Measurements from ENCODE around the gene SIK3.

The SIK3 gene

GRCh38 chr11:117074119-117074518 lies 24.1 kb downstream of the SIK3 start:
- Histone ChIP-seq H3K4me3 (ENCODE audit: low read depth in 1 of 2, low read length in 1 of 2) (peak overlapping the region in 1 of 2 experiments; percentile 24), H3K27me3 (no peaks in the 10 kb centered on the region), H3K4me1 (ENCODE audit: control insufficient read depth in 1 of 2, insufficient read depth in 1 of 2, low read depth in 1 of 2, low read length in 1 of 2) (peaks cover 30 to 31% of the 10 kb centered on the region in 2 experiments), H3K27ac (peak overlapping the region; percentile 63), H3K9me3 (no peaks in the 10 kb centered on the region), H3K36me3 (no peaks in the 10 kb centered on the region)
- no peak for TF ChIP-seq CTCF (IDR thresholded peaks at IDR 0.05)

GRCh38 chr11:117073539-117073938 lies 24.7 kb downstream of the SIK3 start:
- Histone ChIP-seq H3K27me3 (no peaks in the 10 kb centered on the region), H3K36me3 (no peaks in the 10 kb centered on the region), H3K4me1 (ENCODE audit: control insufficient read depth in 1 of 2, insufficient read depth in 1 of 2, low read depth in 1 of 2, low read length in 1 of 2) (peaks cover 28% of the 10 kb centered on the region in 2 experiments), H3K27ac (peak overlapping the region; percentile 63), H3K9me3 (no peaks in the 10 kb centered on the region), H3K4me3 (ENCODE audit: low read depth in 1 of 2, low read length in 1 of 2) (peak overlapping the region in 1 of 2 experiments; percentile 24)
- TF ChIP-seq CTCF (IDR thresholded peaks at IDR 0.05): no peak

- no peaks in the 10 kb centered on the region for H3K27me3 ChIP-seq
- peak overlapping the region; percentile 63 for H3K27ac ChIP-seq
- H3K4me1 ChIP-seq (ENCODE audit: control insufficient read depth in 1 of 2, insufficient read depth in 1 of 2, low read depth in 1 of 2, low read length in 1 of 2): peaks cover 28% of the 10 kb centered on the region in 2 experiments
- H3K4me3 ChIP-seq (ENCODE audit: low read depth in 1 of 2, low read length in 1 of 2): no peak overlapping the region
- no peaks in the 10 kb centered on the region for H3K9me3 ChIP-seq
- H3K36me3 ChIP-seq: no peaks in the 10 kb centered on the region
- TF ChIP-seq CTCF (IDR thresholded peaks at IDR 0.05): no peak
These were observed 25.4 kb downstream of the SIK3 start for GRCh38 chr11:117072517-117073461.

GRCh38 chr11:117071344-117071787 lies 26.9 kb downstream of the SIK3 start:
- H3K4me1 ChIP-seq (ENCODE audit: control insufficient read depth in 1 of 2, insufficient read depth in 1 of 2, low read depth in 1 of 2, low read length in 1 of 2): peaks cover 28% of the 10 kb centered on the region in 2 experiments
- no peaks in the 10 kb centered on the region for H3K27me3 ChIP-seq
- H3K9me3 ChIP-seq: no peaks in the 10 kb centered on the region
- H3K4me3 ChIP-seq (ENCODE audit: low read depth in 1 of 2, low read length in 1 of 2): no peak overlapping the region
- no peak for TF ChIP-seq CTCF (IDR thresholded peaks at IDR 0.05)
- no peaks in the 10 kb centered on the region for H3K36me3 ChIP-seq
- no peak overlapping the region for H3K27ac ChIP-seq

GRCh38 chr11:117070016-117070415 lies 28.2 kb downstream of the SIK3 start:
- Histone ChIP-seq H3K27me3 (no peaks in the 10 kb centered on the region), H3K4me3 (ENCODE audit: low read depth in 1 of 2, low read length in 1 of 2) (no peak overlapping the region), H3K9me3 (no peaks in the 10 kb centered on the region), H3K27ac (no peak overlapping the region), H3K4me1 (ENCODE audit: control insufficient read depth in 1 of 2, insufficient read depth in 1 of 2, low read depth in 1 of 2, low read length in 1 of 2) (peaks cover 28% of the 10 kb centered on the region in 2 experiments), H3K36me3 (no peaks in the 10 kb centered on the region)
- no peak for TF ChIP-seq CTCF (IDR thresholded peaks at IDR 0.05)
